K562 (cell line): ENCODE results near the gene GP1BA. TPM values are rescaled to one million over a fixed set of nuclear protein-coding genes. Genes with fewer than 3 reads are reported as not detected.

Experiments
- ATF1 ChIP-seq, 2 experiments: fragments of 450-650 bp in 1 of 2; IDR thresholded peaks; 2 replicates each; pipeline ENCODE4 v1.6.1; 2016; ENCODE audit warnings: missing compliant biosample characterization in 1 of 2, missing genetic modification characterization in 1 of 2
- ATF3 ChIP-seq, 2 experiments: fragments of 450-650 bp in 1 of 2; sonication (generic) in 1 of 2; formaldehyde crosslinking in 1 of 2; IDR thresholded peaks in 1 of 2; conservative IDR thresholded peaks in 1 of 2; 2 replicates each; pipeline versions ENCODE4 v1.6.1 to v1.8.1; 2016 to 2023; ENCODE audit warnings: mild to moderate bottlenecking in 2 of 2, moderate library complexity in 2 of 2, inconsistent platforms in 1 of 2, missing genetic modification reagents in 1 of 2
- FOXK1 ChIP-seq: sonication (generic); formaldehyde crosslinking; IDR thresholded peaks from 2 replicates; pipeline ENCODE4 v1.8.0; 2022; ENCODE audit warnings: missing genetic modification reagents, mild to moderate bottlenecking, borderline replicate concordance
- NFE2L1 ChIP-seq: fragments of 450-650 bp; IDR thresholded peaks from 2 replicates; pipeline ENCODE4 v1.6.1; 2016; ENCODE audit warnings: missing genetic modification characterization, low read depth, mild to moderate bottlenecking, missing compliant biosample characterization, moderate library complexity, borderline replicate concordance
- RBBP5 ChIP-seq: fragments of 200-600 bp; sonication (generic); IDR thresholded peaks from 2 replicates; pipeline ENCODE4 v1.6.1; 2012; ENCODE audit warnings: borderline replicate concordance, mild to moderate bottlenecking, low read length, control low read depth, inconsistent platforms; ENCODE audit not compliant: insufficient read depth, poor library complexity, severe bottlenecking
- RBFOX2 ChIP-seq: fragments of 200-400 bp; formaldehyde crosslinking; IDR thresholded peaks from 2 replicates; pipeline ENCODE4 v1.6.1; 2017; ENCODE audit warnings: low read depth, mild to moderate bottlenecking, low read length, moderate library complexity
- RUNX1 ChIP-seq: sonication (generic); IDR thresholded peaks from 2 replicates; pipeline ENCODE4 v1.6.1; 2016; ENCODE audit warnings: antibody characterized with exemption, low read depth
- SIX5 ChIP-seq, 2 experiments: IDR thresholded peaks; 2 replicates each; pipeline ENCODE4 v1.6.1; 2011; ENCODE audit warnings: low read length in 2 of 2, borderline replicate concordance in 1 of 2, low read depth in 1 of 2, mild to moderate bottlenecking in 1 of 2, moderate library complexity in 1 of 2; ENCODE audit not compliant: insufficient read depth in 1 of 2
- SMARCE1 ChIP-seq: fragments of 450-650 bp; IDR thresholded peaks from 2 replicates; pipeline ENCODE4 v1.7.1; 2016; ENCODE audit warnings: mild to moderate bottlenecking
- SRSF3 ChIP-seq: fragments of 200-400 bp; formaldehyde crosslinking; IDR thresholded peaks from 2 replicates; pipeline ENCODE4 v1.6.1; 2016; ENCODE audit warnings: mild to moderate bottlenecking, low read length, moderate library complexity; ENCODE audit not compliant: insufficient read depth
- SRSF9 ChIP-seq: fragments of 200-400 bp; formaldehyde crosslinking; IDR thresholded peaks from 2 replicates; pipeline ENCODE4 v1.6.1; 2017; ENCODE audit warnings: low read depth, low read length, borderline replicate concordance
- TAF1 ChIP-seq: IDR thresholded peaks from 2 replicates; pipeline ENCODE4 v1.6.1; 2011; ENCODE audit warnings: mild to moderate bottlenecking, low read length, moderate library complexity; ENCODE audit not compliant: insufficient read depth, control insufficient read depth, severe bottlenecking; ENCODE audit errors: extremely low read depth
- TFE3 ChIP-seq: fragments of 450-650 bp; formaldehyde crosslinking; IDR thresholded peaks from 2 replicates; pipeline ENCODE4 v1.4.0; 2020; ENCODE audit warnings: mild to moderate bottlenecking, mixed read lengths
- ZNF197 ChIP-seq: fragments of 200-800 bp; sonication (Bioruptor generic); IDR thresholded peaks from 2 replicates; pipeline ENCODE4 v1.6.1; 2016; ENCODE audit warnings: low read depth, missing genetic modification characterization, missing compliant biosample characterization
- ZNF224 ChIP-seq: sonication (generic); formaldehyde crosslinking; IDR thresholded peaks from 2 replicates; pipeline ENCODE4 v1.8.0; 2022; ENCODE audit warnings: mild to moderate bottlenecking, missing genetic modification reagents
- ZNF436 ChIP-seq: fragments of 250-450, 450-650 bp; sonication (Bioruptor Pico); formaldehyde crosslinking; IDR thresholded peaks from 2 replicates; pipeline ENCODE4 v1.7.0; 2020; ENCODE audit warnings: mild to moderate bottlenecking
- polyA plus RNA-seq, 8 experiments: library from polyadenylated mRNA; depleted of rRNA in 4 of 8; stranded (reverse) in 5 of 8; unstranded in 3 of 8; fragments of >200 nt; fragmentation: Nextera tagmentation in 2 of 8; fragmentation: Illumina TruSeq in 1 of 8; extraction: Ambion mirVana in 2 of 8; extraction: Trizol in 1 of 8; gene quantifications; 2 replicates each; pipeline versions ENCODE4 v1.2.1 to v1.2.3, GENCODE V29; 2011 to 2014; ENCODE audit warnings: inconsistent platforms in 1 of 8, missing spikeins in 1 of 8
- total RNA-seq, 7 experiments: library from RNA; depleted of rRNA in 6 of 7; stranded (reverse); fragments of >200 nt in 6 of 7; fragmentation: Illumina TruSeq in 2 of 7; extraction: Trizol in 2 of 7; gene quantifications; 2 replicates each; pipeline versions ENCODE4 v1.2.1 to v1.2.3, GENCODE V29; 2011 to 2021; ENCODE audit warnings: low replicate concordance in 1 of 7

Gene GP1BA
- total and polyA plus RNA-seq, 9 of the 15 experiments (the other 6 are each of a cell fraction or from before 2014, with no cell fraction given): 0.01 TPM; not detected in 8

GRCh38 chr17:4950075-4950745 lies 18.1 kb downstream of the GP1BA start (continued):
- TF ChIP-seq TFE3 (CRISPR knock-in tag) (no peak), RUNX1 (no peak), SRSF9 (no peak), ATF3 (IDR thresholded peaks at IDR 0.05) (0 out of 2 replicates have a peak, but pooled peaks have one; percentile 3), ATF3 (CRISPR knock-in tag; conservative IDR thresholded peaks at IDR 0.05) (no peak), ZNF197 (CRISPR knock-in tag) (no peak), FOXK1 (CRISPR knock-in tag) (no peak), RBFOX2 (peak; percentile 78), SRSF3 (0 out of 2 replicates have a peak, but pooled peaks have one; percentile 60), ZNF436 (CRISPR knock-in tag) (no peak), RBBP5 (peak; percentile 27), NFE2L1 (no peak), SMARCE1 (peak; percentile 51; the same call in 1 of the 2 replicates), ATF1 (CRISPR knock-in tag; IDR thresholded peaks at IDR 0.05) (no peak), ATF1 (tag; IDR thresholded peaks at IDR 0.05) (peak; percentile 9; the same call in 1 of the 2 replicates), TAF1 (peak; percentile 26), ZNF224 (CRISPR knock-in tag) (no peak), SIX5 (IDR thresholded peaks at IDR 0.05; ENCODE audit: borderline replicate concordance in 1 of 2, insufficient read depth in 1 of 2, low read depth in 1 of 2, low read length in 2 of 2) (no peak)
